ENCODE results near the gene ACSL5.
"Not testable (repeated sequence)": the region's sequence is repeated elsewhere in the genome, so short reads cannot be mapped to it uniquely, and the experiment has no call there.

ACSL5 gene

DNA sequence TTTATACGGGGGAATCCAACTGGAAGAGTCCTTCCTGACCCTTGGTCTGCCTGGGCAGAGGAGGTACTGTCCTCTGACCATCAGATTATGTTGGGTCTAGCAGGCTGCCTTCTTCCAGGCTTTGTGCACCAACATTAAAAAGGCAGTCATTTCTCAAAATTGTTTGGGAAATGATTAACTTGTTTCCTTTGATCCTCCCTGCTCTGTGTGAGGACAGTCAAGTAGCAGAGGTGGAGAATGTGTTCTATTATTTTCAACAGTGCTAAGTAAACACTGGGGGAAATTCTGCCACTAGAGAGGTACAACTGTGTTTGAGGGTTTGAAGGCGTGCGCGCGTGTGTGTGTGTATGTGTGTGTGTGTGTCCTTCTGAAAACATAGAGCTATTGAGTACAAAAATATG is 20.6 kb downstream of the ACSL5 start:
- Histone ChIP-seq H3K36me3 (ENCODE audit: insufficient read depth, low read length) (no peaks in the 10 kb centered on the region), H3K4me3 (ENCODE audit: low read length) (no peak overlapping the region), H3K27me3 (ENCODE audit: insufficient read depth, low read length) (no peaks in the 10 kb centered on the region), H3K27ac (ENCODE audit: low read depth, low read length) (no peak overlapping the region), H3K4me1 (ENCODE audit: insufficient read depth, low read length) (no peaks in the 10 kb centered on the region), H3K9ac (ENCODE audit: low read depth, low read length) (no peak overlapping the region), H3K9me3 (ENCODE audit: insufficient read depth, low read depth, low read length) (no peaks in the 10 kb centered on the region)
- WGBS = 96% methylated on average over 5 of the region's 5 CpGs

DNA sequence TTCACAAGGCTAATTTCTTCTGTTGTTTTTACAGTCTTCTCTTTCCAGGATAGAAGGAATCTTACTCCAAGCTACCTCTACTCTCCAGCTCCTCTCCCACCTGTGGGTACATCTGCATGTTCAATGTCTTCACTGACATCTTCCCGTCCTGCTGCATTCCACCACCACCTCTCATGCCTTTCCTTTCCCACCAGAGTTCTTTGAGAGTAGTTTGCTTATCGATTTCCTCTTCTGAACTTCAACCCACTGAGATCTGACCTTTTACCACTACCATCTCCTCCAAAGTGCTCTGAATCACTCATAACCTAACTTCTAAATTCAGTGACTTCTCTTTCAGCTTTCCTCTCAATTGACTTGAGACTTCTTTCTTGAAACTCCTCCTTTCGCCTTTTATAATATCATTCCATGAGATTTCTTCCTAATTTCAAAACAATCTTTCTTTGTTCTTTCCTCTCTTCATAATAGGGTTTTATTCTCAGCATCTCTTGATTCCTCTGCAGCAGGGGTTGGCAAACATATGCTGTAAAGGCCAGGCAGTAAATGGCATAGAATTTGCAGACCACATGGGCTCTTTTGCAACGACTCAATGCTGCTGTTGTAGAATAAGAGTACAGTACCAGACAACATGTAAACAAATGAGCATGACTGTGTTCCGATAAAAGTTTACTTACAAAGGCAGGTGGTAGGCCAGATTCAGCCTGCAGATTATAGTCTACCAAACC is 22.1 kb downstream of the ACSL5 start:
- WGBS = 89% methylated on average over 5 of the region's 5 CpGs
- Histone ChIP-seq H3K27me3 (ENCODE audit: insufficient read depth, low read length) (no peaks in the 10 kb centered on the region), H3K27ac (ENCODE audit: low read depth, low read length) (no peak overlapping the region), H3K9me3 (ENCODE audit: insufficient read depth, low read depth, low read length) (no peaks in the 10 kb centered on the region), H3K9ac (ENCODE audit: low read depth, low read length) (no peak overlapping the region), H3K36me3 (ENCODE audit: insufficient read depth, low read length) (no peaks in the 10 kb centered on the region), H3K4me1 (ENCODE audit: insufficient read depth, low read length) (no peaks in the 10 kb centered on the region), H3K4me3 (ENCODE audit: low read length) (no peak overlapping the region)

DNA sequence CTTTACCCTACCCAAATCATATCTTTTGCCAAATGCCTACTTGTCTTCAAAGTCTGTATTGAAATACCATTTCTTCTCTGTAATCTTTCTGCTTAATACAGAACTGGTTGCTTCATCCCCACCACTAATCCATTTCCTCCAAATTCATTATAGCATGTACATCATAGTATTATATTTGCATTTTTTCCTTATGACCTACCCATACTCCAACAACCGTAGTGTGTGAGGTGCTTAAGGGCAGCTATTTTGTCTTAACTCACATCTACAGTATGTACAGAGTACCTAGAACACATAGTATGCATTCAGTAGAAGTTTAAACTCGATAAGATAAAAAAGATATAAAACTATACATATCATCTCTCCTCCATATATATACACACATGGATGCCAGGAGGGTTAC is 23.7 kb downstream of the ACSL5 start:
- WGBS = no CpG with 5 or more reads among the region's 2 CpGs
- H3K27me3 ChIP-seq (ENCODE audit: insufficient read depth, low read length) = no peaks in the 10 kb centered on the region
- no peak overlapping the region for H3K4me3 ChIP-seq (ENCODE audit: low read length)
- H3K36me3 ChIP-seq (ENCODE audit: insufficient read depth, low read length) = no peaks in the 10 kb centered on the region
- no peaks in the 10 kb centered on the region for H3K4me1 ChIP-seq (ENCODE audit: insufficient read depth, low read length)
- H3K27ac ChIP-seq (ENCODE audit: low read depth, low read length) = no peak overlapping the region
- no peaks in the 10 kb centered on the region for H3K9me3 ChIP-seq (ENCODE audit: insufficient read depth, low read depth, low read length)
- no peak overlapping the region for H3K9ac ChIP-seq (ENCODE audit: low read depth, low read length)

DNA sequence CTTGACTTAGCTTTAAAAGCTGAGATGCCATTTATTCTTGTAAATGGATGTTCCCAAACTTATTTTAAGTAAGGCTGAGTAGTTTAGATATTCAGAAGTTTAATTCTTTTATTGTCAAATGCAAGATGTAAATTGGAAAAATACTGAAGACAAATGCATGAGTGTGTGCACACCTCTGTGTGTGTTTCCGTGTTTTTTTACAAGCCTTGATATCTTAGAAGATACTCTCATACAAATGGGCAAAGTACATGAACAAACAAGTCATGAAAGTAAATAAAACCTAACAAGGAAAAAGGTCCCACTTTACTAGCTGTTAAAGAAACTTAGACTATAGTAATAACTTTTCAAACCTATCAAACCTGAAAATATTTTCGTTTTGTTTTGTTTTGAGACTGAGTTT is 29.0 kb downstream of the ACSL5 start:
- Histone ChIP-seq H3K27me3 (ENCODE audit: insufficient read depth, low read length) (no peaks in the 10 kb centered on the region; the same call in 1 of the 2 replicates), H3K36me3 (ENCODE audit: insufficient read depth, low read length) (no peaks in the 10 kb centered on the region), H3K9ac (ENCODE audit: low read depth, low read length) (no peak overlapping the region), H3K4me3 (ENCODE audit: low read length) (no peak overlapping the region), H3K4me1 (ENCODE audit: insufficient read depth, low read length) (no peaks in the 10 kb centered on the region), H3K9me3 (ENCODE audit: insufficient read depth, low read depth, low read length) (no peaks in the 10 kb centered on the region), H3K27ac (ENCODE audit: low read depth, low read length) (no peak overlapping the region)
- WGBS = 96% methylated on average over 2 of the region's 2 CpGs

GRCh38 chr10:112404617-112405016 is 30.7 kb downstream of the ACSL5 start:
- Histone ChIP-seq H3K4me3 (ENCODE audit: low read length) (no peak overlapping the region), H3K9ac (ENCODE audit: low read depth, low read length) (no peak overlapping the region), H3K27me3 (ENCODE audit: insufficient read depth, low read length) (no peaks in the 10 kb centered on the region; the same call in 1 of the 2 replicates), H3K9me3 (ENCODE audit: insufficient read depth, low read depth, low read length) (no peaks in the 10 kb centered on the region), H3K27ac (ENCODE audit: low read depth, low read length) (no peak overlapping the region), H3K4me1 (ENCODE audit: insufficient read depth, low read length) (no peaks in the 10 kb centered on the region), H3K36me3 (ENCODE audit: insufficient read depth, low read length) (no peaks in the 10 kb centered on the region)
- WGBS = 78% methylated on average over 1 of the region's 3 CpGs

DNA sequence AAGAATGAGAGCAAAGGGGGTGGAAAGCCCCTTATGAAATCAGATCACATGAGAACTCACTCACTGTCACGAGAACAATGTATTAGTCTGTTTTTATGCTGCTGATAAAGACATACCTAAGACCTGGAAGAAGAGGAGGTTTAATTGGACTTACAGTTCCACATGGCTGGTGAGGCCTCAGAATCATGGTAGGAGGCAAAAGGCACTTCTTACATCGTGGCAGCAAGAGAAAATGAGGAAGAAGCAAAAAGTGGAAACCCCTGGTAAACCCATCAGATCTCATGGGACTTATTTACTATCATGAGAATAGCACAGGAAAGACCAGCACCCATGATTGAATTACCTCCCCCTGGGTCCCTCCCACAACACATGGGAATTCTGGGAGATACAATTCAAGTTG is 32.9 kb downstream of the ACSL5 start:
- H3K9me3 ChIP-seq (ENCODE audit: insufficient read depth, low read depth, low read length); H3K9ac ChIP-seq (ENCODE audit: low read depth, low read length); H3K27me3 ChIP-seq (ENCODE audit: insufficient read depth, low read length); H3K4me3 ChIP-seq (ENCODE audit: low read length); H3K27ac ChIP-seq (ENCODE audit: low read depth, low read length); H3K4me1 ChIP-seq (ENCODE audit: insufficient read depth, low read length); H3K36me3 ChIP-seq (ENCODE audit: insufficient read depth, low read length): not testable (repeated sequence)
- 92% methylated on average over 2 of the region's 2 CpGs for WGBS

GRCh38 chr10:112407696-112408095 is 33.8 kb downstream of the ACSL5 start:
- H3K36me3 ChIP-seq (ENCODE audit: insufficient read depth, low read length) = no peaks in the 10 kb centered on the region
- H3K27ac ChIP-seq (ENCODE audit: low read depth, low read length) = no peak overlapping the region
- H3K4me3 ChIP-seq (ENCODE audit: low read length) = no peak overlapping the region
- no peaks in the 10 kb centered on the region for H3K9me3 ChIP-seq (ENCODE audit: insufficient read depth, low read depth, low read length)
- 90% methylated on average over 1 of the region's 1 CpG for WGBS
- H3K4me1 ChIP-seq (ENCODE audit: insufficient read depth, low read length) = no peaks in the 10 kb centered on the region
- no peaks in the 10 kb centered on the region; the same call in 1 of the 2 replicates for H3K27me3 ChIP-seq (ENCODE audit: insufficient read depth, low read length)
- no peak overlapping the region for H3K9ac ChIP-seq (ENCODE audit: low read depth, low read length)

- H3K9me3 ChIP-seq (ENCODE audit: insufficient read depth, low read depth, low read length) = no peaks in the 10 kb centered on the region
- H3K27ac ChIP-seq (ENCODE audit: low read depth, low read length) = no peak overlapping the region
- no peaks in the 10 kb centered on the region for H3K36me3 ChIP-seq (ENCODE audit: insufficient read depth, low read length)
- no peak overlapping the region for H3K4me3 ChIP-seq (ENCODE audit: low read length)
- H3K27me3 ChIP-seq (ENCODE audit: insufficient read depth, low read length) = no peaks in the 10 kb centered on the region; the same call in 1 of the 2 replicates
- H3K9ac ChIP-seq (ENCODE audit: low read depth, low read length) = no peak overlapping the region
- H3K4me1 ChIP-seq (ENCODE audit: insufficient read depth, low read length) = no peaks in the 10 kb centered on the region
- 89% methylated on average over 2 of the region's 2 CpGs for WGBS
These were observed 35.4 kb downstream of the ACSL5 start for GRCh38 chr10:112409299-112409698.

GRCh38 chr10:112409755-112410154 is 35.8 kb downstream of the ACSL5 start:
- no peak overlapping the region for H3K9ac ChIP-seq (ENCODE audit: low read depth, low read length)
- H3K9me3 ChIP-seq (ENCODE audit: insufficient read depth, low read depth, low read length) = no peaks in the 10 kb centered on the region
- H3K4me1 ChIP-seq (ENCODE audit: insufficient read depth, low read length) = no peaks in the 10 kb centered on the region
- WGBS = 94% methylated on average over 4 of the region's 4 CpGs
- H3K27me3 ChIP-seq (ENCODE audit: insufficient read depth, low read length) = no peaks in the 10 kb centered on the region; the same call in 1 of the 2 replicates
- H3K4me3 ChIP-seq (ENCODE audit: low read length) = no peak overlapping the region
- H3K27ac ChIP-seq (ENCODE audit: low read depth, low read length) = no peak overlapping the region
- H3K36me3 ChIP-seq (ENCODE audit: insufficient read depth, low read length) = no peaks in the 10 kb centered on the region

DNA sequence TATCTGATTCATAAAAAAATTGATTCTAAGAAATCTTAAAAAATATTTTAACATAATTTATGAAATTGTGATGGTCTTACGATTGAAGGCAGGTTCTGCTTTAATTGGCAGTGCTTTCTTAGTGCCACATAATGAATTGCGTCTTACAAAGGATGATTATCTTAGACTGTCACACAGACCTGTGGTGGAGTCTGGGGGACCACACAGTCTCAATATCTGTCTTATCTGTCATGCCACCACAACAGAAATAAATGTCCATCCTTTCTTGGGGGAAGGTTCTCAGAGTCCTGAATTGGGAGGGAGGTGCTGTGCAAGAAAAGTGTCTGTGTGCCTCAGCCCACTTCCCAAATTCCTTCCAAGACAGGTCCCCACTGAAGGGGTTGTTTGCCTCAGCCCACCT is 38.8 kb downstream of the ACSL5 start:
- no peaks in the 10 kb centered on the region for H3K36me3 ChIP-seq (ENCODE audit: insufficient read depth, low read length)
- 92% methylated on average over 2 of the region's 2 CpGs for WGBS

GRCh38 chr10:112421731-112422130 is 47.8 kb downstream of the ACSL5 start:
- no peaks in the 10 kb centered on the region for H3K4me1 ChIP-seq (ENCODE audit: insufficient read depth, low read length)
- H3K36me3 ChIP-seq (ENCODE audit: insufficient read depth, low read length) = no peaks in the 10 kb centered on the region
- H3K9me3 ChIP-seq (ENCODE audit: insufficient read depth, low read depth, low read length) = no peaks in the 10 kb centered on the region
- no peak overlapping the region for H3K27ac ChIP-seq (ENCODE audit: low read depth, low read length)
- no peak overlapping the region for H3K9ac ChIP-seq (ENCODE audit: low read depth, low read length)
- H3K27me3 ChIP-seq (ENCODE audit: insufficient read depth, low read length) = no peaks in the 10 kb centered on the region
- H3K4me3 ChIP-seq (ENCODE audit: low read length) = no peak overlapping the region
- WGBS = 91% methylated on average over 3 of the region's 3 CpGs

More for the DNA sequence above, 38.8 kb downstream of the ACSL5 start:
- Histone ChIP-seq H3K9me3 (ENCODE audit: insufficient read depth, low read depth, low read length) (no peaks in the 10 kb centered on the region), H3K4me3 (ENCODE audit: low read length) (no peak overlapping the region), H3K27ac (ENCODE audit: low read depth, low read length) (no peak overlapping the region), H3K9ac (ENCODE audit: low read depth, low read length) (no peak overlapping the region), H3K4me1 (ENCODE audit: insufficient read depth, low read length) (no peaks in the 10 kb centered on the region), H3K27me3 (ENCODE audit: insufficient read depth, low read length) (no peaks in the 10 kb centered on the region)

GRCh38 chr10:112424651-112425050 is 50.7 kb downstream of the ACSL5 start:
- Histone ChIP-seq H3K27me3 (ENCODE audit: insufficient read depth, low read length) (no peaks in the 10 kb centered on the region), H3K9ac (ENCODE audit: low read depth, low read length) (no peak overlapping the region), H3K36me3 (ENCODE audit: insufficient read depth, low read length) (no peaks in the 10 kb centered on the region), H3K4me1 (ENCODE audit: insufficient read depth, low read length) (no peaks in the 10 kb centered on the region), H3K4me3 (ENCODE audit: low read length) (no peak overlapping the region), H3K27ac (ENCODE audit: low read depth, low read length) (no peak overlapping the region), H3K9me3 (ENCODE audit: insufficient read depth, low read depth, low read length) (no peaks in the 10 kb centered on the region)
- WGBS = 80% methylated on average over 1 of the region's 2 CpGs
